CD14-positive monocyte (primary cell): ENCODE data around the gene FAM81A. TPM values are rescaled to one million over a fixed set of nuclear protein-coding genes. Genes with fewer than 3 reads are reported as not detected.

Experiments
- DNase-seq, 3 donors: peaks; one replicate each; pipeline ENCODE4 v3.0.0-alpha.2; 2011 to 2022
- H2AFZ ChIP-seq: 2 replicates; pipeline ENCODE4 v1.6.0; 2012; ENCODE audit warnings: mild to moderate bottlenecking, low read depth, low read length, inconsistent platforms; ENCODE audit not compliant: insufficient read depth, poor library complexity, severe bottlenecking
- H3K27ac ChIP-seq, 2 donors: 1 replicate in 1 of 2; 2 replicates in 1 of 2; pipeline ENCODE4 v1.5.1; 2012 to 2013; ENCODE audit warnings: low read length in 2 of 2, control low read depth in 1 of 2, inconsistent platforms in 1 of 2, low read depth in 1 of 2, mild to moderate bottlenecking in 1 of 2
- H3K27me3 ChIP-seq, 2 donors: one replicate each; pipeline versions ENCODE4 v1.6.0 to v1.6.1; 2011 to 2013; ENCODE audit warnings: low read length in 2 of 2; ENCODE audit not compliant: control insufficient read depth in 2 of 2, insufficient read depth in 2 of 2
- H3K36me3 ChIP-seq, 2 donors: replicated peaks in 1 of 2; 1 replicate in 1 of 2; 2 replicates in 1 of 2; pipeline versions ENCODE4 v1.5.1 to v1.6.1; 2012 to 2013; ENCODE audit warnings: low read length in 2 of 2, control low read depth in 1 of 2, inconsistent platforms in 1 of 2, mild to moderate bottlenecking in 1 of 2; ENCODE audit not compliant: insufficient read depth in 2 of 2, control insufficient read depth in 1 of 2
- H3K4me1 ChIP-seq, 2 donors: 1 replicate in 1 of 2; 2 replicates in 1 of 2; pipeline versions ENCODE4 v1.5.1 to v1.6.1; 2012 to 2013; ENCODE audit warnings: low read length in 2 of 2, control low read depth in 1 of 2, inconsistent platforms in 1 of 2, mild to moderate bottlenecking in 1 of 2, moderate library complexity in 1 of 2; ENCODE audit not compliant: insufficient read depth in 2 of 2, control insufficient read depth in 1 of 2
- H3K4me2 ChIP-seq: replicated peaks from 2 replicates; pipeline ENCODE3; 2012; ENCODE audit warnings: low read length, moderate library complexity, mild to moderate bottlenecking; ENCODE audit not compliant: poor library complexity, severe bottlenecking; ENCODE audit errors: extremely low read depth
- H3K4me3 ChIP-seq, 3 experiments: fragments of 200-600 bp in 1 of 3; sonication (generic) in 1 of 3; replicated peaks in 1 of 3; 1 replicate in 2 of 3; 2 replicates in 1 of 3; pipeline ENCODE4 v1.5.1; 2011 to 2013; ENCODE audit warnings: low read length in 3 of 3, mild to moderate bottlenecking in 3 of 3, control low read depth in 2 of 3, low read depth in 2 of 3, inconsistent platforms in 1 of 3, moderate library complexity in 1 of 3
- H3K79me2 ChIP-seq: 2 replicates; pipeline ENCODE4 v1.6.0; 2012; ENCODE audit warnings: mild to moderate bottlenecking, control low read depth, inconsistent platforms, low read length, moderate library complexity; ENCODE audit not compliant: insufficient read depth
- H3K9ac ChIP-seq: 2 replicates; pipeline ENCODE4 v1.6.0; 2017; ENCODE audit warnings: low read length, mild to moderate bottlenecking; ENCODE audit not compliant: insufficient read depth, poor library complexity, severe bottlenecking
- H3K9me3 ChIP-seq, 2 donors: replicated peaks in 1 of 2; 1 replicate in 1 of 2; 2 replicates in 1 of 2; pipeline versions ENCODE4 v1.5.1 to v1.6.1; 2012 to 2013; ENCODE audit warnings: low read length in 2 of 2, control low read depth in 1 of 2; ENCODE audit not compliant: control insufficient read depth in 1 of 2, insufficient read depth in 1 of 2
- H4K20me1 ChIP-seq: 2 replicates; pipeline ENCODE4 v1.6.0; 2012; ENCODE audit warnings: mild to moderate bottlenecking, low read length, control low read depth, moderate library complexity; ENCODE audit not compliant: insufficient read depth
- H3K27ac Mint-ChIP-seq, 7 donors: one replicate each; pipeline ENCODE4 v1.8.0; 2020; ENCODE audit warnings: mild to moderate bottlenecking in 7 of 7, mixed read lengths in 7 of 7, moderate library complexity in 6 of 7, inconsistent platforms in 2 of 7
- H3K27me3 Mint-ChIP-seq, 3 donors: one replicate each; pipeline ENCODE4 v1.8.0; 2021 to 2022; ENCODE audit warnings: low read depth in 3 of 3, mild to moderate bottlenecking in 3 of 3, mixed read lengths in 3 of 3, moderate library complexity in 3 of 3, inconsistent platforms in 1 of 3
- H3K36me3 Mint-ChIP-seq, 2 donors: one replicate each; pipeline ENCODE4 v1.8.0; 2020; ENCODE audit warnings: mixed read lengths in 2 of 2, inconsistent platforms in 1 of 2, mild to moderate bottlenecking in 1 of 2
- H3K4me1 Mint-ChIP-seq: one replicate; pipeline ENCODE4 v1.8.0; 2020; ENCODE audit warnings: mild to moderate bottlenecking, mixed read lengths
- H3K4me3 Mint-ChIP-seq, 2 donors: one replicate each; pipeline ENCODE4 v1.8.0; 2020; ENCODE audit warnings: mild to moderate bottlenecking in 2 of 2, mixed read lengths in 2 of 2, moderate library complexity in 1 of 2
- H3K9me3 Mint-ChIP-seq, 7 donors: one replicate each; pipeline ENCODE4 v1.8.0; 2020 to 2022; ENCODE audit warnings: mixed read lengths in 7 of 7, mild to moderate bottlenecking in 6 of 7, moderate library complexity in 6 of 7, inconsistent platforms in 2 of 7
- CTCF ChIP-seq: fragments of 200-600 bp; IDR thresholded peaks from one replicate; pipeline ENCODE4 v1.8.0; 2022; ENCODE audit warnings: antibody characterized with exemption, mild to moderate bottlenecking
- WGBS: methylation state at CpG from one replicate; pipeline ENCODE4 v1.1.5; 2013; ENCODE audit warnings: missing lambda C conversion rate; ENCODE audit not compliant: insufficient coverage; 5-methylcytosine and 5-hydroxymethylcytosine counted together
- intact Hi-C, 2 donors: fragments of 100-400 bp; cut with micrococcal nuclease; formaldehyde crosslinking; loops; one replicate each; pipeline versions ENCODE4 v1.15.0 to v1.15.1; 2023
- polyA plus RNA-seq, 3 donors: library from polyadenylated mRNA; depleted of rRNA in 1 of 3; unstranded in 2 of 3; stranded (reverse) in 1 of 3; fragments of 300-500 nt in 2 of 3; fragments of >200 nt in 1 of 3; fragmentation: Illumina TruSeq in 2 of 3; gene quantifications; 1 replicate in 2 of 3; 2 replicates in 1 of 3; pipeline ENCODE4 v1.2.3, GENCODE V29; 2012 to 2021

Gene FAM81A
- polyA plus RNA-seq, 3 donors: 0.40 to 0.66 TPM; not detected in 1

DNA sequence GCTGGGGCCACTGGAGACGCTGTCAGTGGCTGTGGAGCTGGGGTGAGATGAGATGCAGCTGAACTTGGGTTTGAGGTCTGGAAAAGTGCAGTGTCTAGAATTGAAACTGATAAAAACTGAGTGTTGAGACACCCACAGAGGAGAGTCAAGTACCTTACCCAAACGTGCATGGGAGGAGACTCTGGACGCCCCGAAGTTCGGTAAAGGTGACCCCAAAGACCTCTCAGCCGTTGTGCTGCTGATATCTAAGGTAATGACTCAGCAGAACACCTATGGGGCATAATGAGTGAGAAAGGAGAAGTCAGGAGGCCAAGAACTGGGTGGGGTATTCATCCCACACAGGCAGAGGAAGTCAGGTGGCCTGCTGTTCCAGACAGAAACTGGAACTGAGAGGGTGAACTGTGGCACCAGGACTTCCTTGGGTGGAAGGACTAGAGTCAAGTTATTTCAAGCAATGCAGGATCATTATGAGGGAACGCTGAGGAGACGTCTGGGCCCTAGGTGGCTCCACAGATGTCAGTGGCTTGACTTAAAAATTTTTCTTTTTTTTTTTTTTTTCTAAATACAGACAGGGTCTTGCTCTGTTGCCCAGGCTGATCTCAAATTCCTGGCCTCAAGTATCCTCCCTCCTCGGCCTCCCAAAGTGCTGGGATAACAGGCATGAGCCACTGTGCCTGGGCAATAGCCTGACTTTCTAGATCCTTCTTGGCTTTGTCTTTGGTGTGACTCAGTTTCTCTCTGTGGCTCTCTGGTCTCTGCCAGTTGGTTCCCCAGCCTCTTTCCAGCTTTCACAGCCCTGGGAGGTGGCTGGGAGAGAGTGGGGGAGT lies 105.9 kb downstream of the FAM81A start:
- Histone ChIP-seq H3K79me2 (no peaks in the 10 kb centered on the region), H2AFZ (no peak overlapping the region), H3K4me3 (peak overlapping the region in 1 of 3 experiments; percentile 23), H3K27ac (no peak overlapping the region), H3K9ac (no peak overlapping the region), H3K36me3 (no peaks in the 10 kb centered on the region), H4K20me1 (no peaks in the 10 kb centered on the region), H3K9me3 (no peaks in the 10 kb centered on the region), H3K4me2 (peak overlapping the region; percentile 27), H3K4me1 (peaks cover 23 to 24% of the 10 kb centered on the region in 2 donors), H3K27me3 (no peaks in the 10 kb centered on the region)
- peak overlapping the region in 3 of 7 donors; percentile 36 to 74 (median 72) for H3K27ac Mint-ChIP-seq
- peaks cover 0 to 3% (median 0%) of the 10 kb centered on the region in 7 donors for H3K9me3 Mint-ChIP-seq
- TF ChIP-seq CTCF: no peak
- peaks cover 0 to 4% (median 0%) of the 10 kb centered on the region in 3 donors for H3K27me3 Mint-ChIP-seq
- no peaks in the 10 kb centered on the region for H3K36me3 Mint-ChIP-seq
- DNase-seq: peak in 2 of 3 donors; percentile 31 to 43
- intact Hi-C loops: no loop called here
- peaks cover 33% of the 10 kb centered on the region for H3K4me1 Mint-ChIP-seq
- H3K4me3 Mint-ChIP-seq: peak overlapping the region; percentile 42 to 72
- 17% methylated on average over 7 of the region's 9 CpGs for WGBS

DNA sequence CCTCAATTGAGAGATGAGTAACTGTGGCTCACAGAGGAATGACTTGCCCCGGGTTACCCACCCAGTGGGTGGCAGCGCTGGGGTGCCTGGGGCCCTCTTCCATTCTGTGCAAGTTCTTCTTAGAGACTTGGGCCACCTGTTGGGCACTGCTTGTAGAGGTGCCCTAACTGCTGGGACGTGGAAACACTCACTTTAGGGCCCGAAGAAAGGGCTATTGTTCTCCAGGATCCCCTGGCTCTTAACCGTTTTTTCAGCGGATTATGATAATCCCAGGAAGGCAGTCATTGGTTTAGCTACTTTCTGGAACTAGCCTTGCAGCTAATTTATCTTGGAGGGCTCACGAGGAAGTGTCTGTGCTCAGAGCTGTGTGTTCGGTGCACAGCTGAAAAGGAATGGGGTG lies 107.6 kb downstream of the FAM81A start:
- Histone ChIP-seq H2AFZ (no peak overlapping the region), H3K9ac (no peak overlapping the region), H3K9me3 (no peaks in the 10 kb centered on the region), H3K79me2 (no peaks in the 10 kb centered on the region), H3K4me3 (no peak overlapping the region), H3K27me3 (no peaks in the 10 kb centered on the region), H3K27ac (no peak overlapping the region), H3K4me2 (no peak overlapping the region), H4K20me1 (no peaks in the 10 kb centered on the region), H3K4me1 (peaks cover 24 to 25% of the 10 kb centered on the region in 2 donors), H3K36me3 (no peaks in the 10 kb centered on the region)
- peaks cover 0 to 3% (median 0%) of the 10 kb centered on the region in 7 donors for H3K9me3 Mint-ChIP-seq
- peaks cover 0 to 4% (median 0%) of the 10 kb centered on the region in 3 donors for H3K27me3 Mint-ChIP-seq
- intact Hi-C loops: no loop called here
- 95% methylated on average over 8 of the region's 8 CpGs for WGBS
- no peak for TF ChIP-seq CTCF
- no peak for DNase-seq
- H3K4me3 Mint-ChIP-seq: no peak overlapping the region
- H3K4me1 Mint-ChIP-seq: peaks cover 34% of the 10 kb centered on the region
- H3K36me3 Mint-ChIP-seq: no peaks in the 10 kb centered on the region
- no peak overlapping the region for H3K27ac Mint-ChIP-seq
